H1 (cell line): Measurements from ENCODE around the gene STAT4. TPM values are rescaled to one million over a fixed set of nuclear protein-coding genes. Genes with fewer than 3 reads are reported as not detected.

Source experiments
- CTCF ChIA-PET: fragments of 300-600 bp; sonication (Branson Sonifier 250); formaldehyde crosslinking; loops from one replicate; lab custom pipeline; 2021; ENCODE audit not compliant: partially characterized antibody; lab: Charles Lee
- POLR2A ChIA-PET: fragments of 300-600 bp; sonication (Branson Sonifier 250); formaldehyde crosslinking; loops from one replicate; lab custom pipeline; 2021; ENCODE audit warnings: inconsistent platforms; ENCODE audit not compliant: partially characterized antibody; lab: Charles Lee
- DNase-seq, 2 experiments: peaks; one replicate each; pipeline versions ENCODE4 v3.0.0 to v3.0.0-alpha.2; 2010 to 2022; ENCODE audit warnings: low spot score in 2 of 2, low read depth in 1 of 2, mixed read lengths in 1 of 2
- FAIRE-seq: peaks from 2 replicates; lab custom pipeline; 2011; peaks lifted over from hg19 to GRCh38; lab: Jason Lieb, UNC
- H2AFZ ChIP-seq: 2 replicates; pipeline ENCODE4 v1.8.1; 2012; ENCODE audit warnings: low read length, inconsistent platforms
- H2AK5ac ChIP-seq: 2 replicates; pipeline ENCODE4 v1.6.1; 2013; ENCODE audit warnings: low read depth, low read length
- H2BK120ac ChIP-seq: replicated peaks from 2 replicates; pipeline ENCODE3; 2013; ENCODE audit warnings: low read depth, low read length, inconsistent platforms
- H2BK12ac ChIP-seq: 2 replicates; pipeline ENCODE4 v1.6.1; 2013; ENCODE audit warnings: low read depth, low read length
- H2BK15ac ChIP-seq: 2 replicates; pipeline ENCODE4 v1.6.1; 2013; ENCODE audit warnings: low read length
- H2BK20ac ChIP-seq: 2 replicates; pipeline ENCODE4 v1.6.1; 2013; ENCODE audit warnings: low read length
- H2BK5ac ChIP-seq: 2 replicates; pipeline ENCODE4 v1.6.1; 2013; ENCODE audit warnings: low read depth, low read length
- H3K14ac ChIP-seq: 2 replicates; pipeline ENCODE4 v1.6.1; 2013; ENCODE audit warnings: inconsistent platforms; ENCODE audit not compliant: insufficient read length
- H3K18ac ChIP-seq: 2 replicates; pipeline ENCODE4 v1.6.1; 2013; ENCODE audit warnings: low read length; ENCODE audit errors: extremely low read depth
- H3K23ac ChIP-seq: 2 replicates; pipeline ENCODE4 v1.6.1; 2013; ENCODE audit warnings: inconsistent platforms; ENCODE audit not compliant: insufficient read length
- H3K23me2 ChIP-seq: 2 replicates; pipeline ENCODE4 v1.6.1; 2013; ENCODE audit warnings: low read depth, low read length
- H3K27ac ChIP-seq: 2 replicates; pipeline ENCODE4 v1.6.1; 2011; ENCODE audit warnings: low read depth, low read length, inconsistent platforms
- H3K27me3 ChIP-seq, 4 experiments: replicated peaks in 1 of 4; 1 replicate in 1 of 4; 2 replicates in 3 of 4; pipeline versions ENCODE4 v1.6.1 to v1.8.1; 2011 to 2013; ENCODE audit warnings: low read length in 3 of 4, mild to moderate bottlenecking in 3 of 4, inconsistent platforms in 2 of 4, mixed read lengths in 2 of 4, moderate library complexity in 1 of 4; ENCODE audit not compliant: control insufficient read depth in 3 of 4, insufficient read depth in 3 of 4; ENCODE audit errors: extremely low read depth in 1 of 4
- H3K36me3 ChIP-seq, 4 experiments: 2 replicates each; pipeline versions ENCODE4 v1.6.1 to v1.8.1; 2011 to 2013; ENCODE audit warnings: mild to moderate bottlenecking in 4 of 4, low read length in 3 of 4, moderate library complexity in 2 of 4, control low read depth in 1 of 4, inconsistent platforms in 1 of 4; ENCODE audit not compliant: insufficient read depth in 4 of 4, control insufficient read depth in 2 of 4
- H3K4ac ChIP-seq: replicated peaks from 2 replicates; pipeline ENCODE3; 2013; ENCODE audit warnings: low read length, low read depth, mixed read lengths, inconsistent platforms; ENCODE audit not compliant: insufficient read length
- H3K4me1 ChIP-seq, 4 experiments: replicated peaks in 1 of 4; 1 replicate in 1 of 4; 2 replicates in 3 of 4; pipeline versions ENCODE4 v1.6.1 to v1.8.1; 2011 to 2013; ENCODE audit warnings: low read length in 3 of 4, inconsistent platforms in 2 of 4, mixed read lengths in 1 of 4; ENCODE audit not compliant: insufficient read depth in 4 of 4, control insufficient read depth in 3 of 4
- H3K4me2 ChIP-seq, 2 experiments: 2 replicates each; pipeline versions ENCODE4 v1.6.1 to v1.8.1; 2011 to 2013; ENCODE audit warnings: low read depth in 2 of 2, low read length in 2 of 2, control low read depth in 1 of 2, inconsistent platforms in 1 of 2, mild to moderate bottlenecking in 1 of 2; ENCODE audit not compliant: insufficient read depth in 1 of 2
- H3K4me3 ChIP-seq, 4 experiments: fragments of 200-600, 300-600 bp in 1 of 4; sonication (generic), shearing (Covaris generic), sonication (Bioruptor Twin) in 1 of 4; 2 replicates each; pipeline versions ENCODE4 v1.5.1 to v1.8.1; 2011 to 2016; ENCODE audit warnings: low read length in 4 of 4, low read depth in 3 of 4, control low read depth in 2 of 4, inconsistent platforms in 2 of 4, mild to moderate bottlenecking in 2 of 4, mixed read lengths in 1 of 4, moderate library complexity in 1 of 4; ENCODE audit not compliant: insufficient read depth in 2 of 4; ENCODE audit errors: extremely low read depth in 1 of 4
- H3K56ac ChIP-seq: replicated peaks from 2 replicates; pipeline ENCODE3; 2013; ENCODE audit warnings: low read depth, mild to moderate bottlenecking, mixed read lengths, low read length, inconsistent platforms; ENCODE audit not compliant: insufficient read length
- H3K79me1 ChIP-seq: 2 replicates; pipeline ENCODE4 v1.6.1; 2013; ENCODE audit warnings: low read depth, low read length, control low read depth
- H3K79me2 ChIP-seq, 2 experiments: 2 replicates each; pipeline versions ENCODE4 v1.6.1 to v1.8.1; 2012 to 2013; ENCODE audit warnings: low read length in 2 of 2, mild to moderate bottlenecking in 2 of 2, inconsistent platforms in 1 of 2; ENCODE audit not compliant: insufficient read depth in 2 of 2, control insufficient read depth in 1 of 2
- H3K9ac ChIP-seq, 4 experiments: replicated peaks in 1 of 4; 1 replicate in 1 of 4; 2 replicates in 3 of 4; pipeline versions ENCODE4 v1.6.1 to v1.8.1; 2011 to 2013; ENCODE audit warnings: low read depth in 3 of 4, low read length in 3 of 4, control low read depth in 2 of 4, mild to moderate bottlenecking in 2 of 4, moderate library complexity in 2 of 4, inconsistent platforms in 1 of 4; ENCODE audit errors: extremely low read depth in 1 of 4
- H3K9me3 ChIP-seq, 2 experiments: 2 replicates each; pipeline versions ENCODE4 v1.6.1 to v1.8.1; 2012 to 2013; ENCODE audit warnings: mild to moderate bottlenecking in 2 of 2, moderate library complexity in 2 of 2, control low read depth in 1 of 2, inconsistent platforms in 1 of 2, low read depth in 1 of 2, low read length in 1 of 2, mixed read lengths in 1 of 2; ENCODE audit not compliant: insufficient read depth in 2 of 2
- H4K20me1 ChIP-seq, 2 experiments: replicated peaks in 1 of 2; 2 replicates each; pipeline versions ENCODE3 to v1.8.1; 2011 to 2013; ENCODE audit warnings: inconsistent platforms in 2 of 2, low read length in 2 of 2, mild to moderate bottlenecking in 1 of 2; ENCODE audit not compliant: insufficient read depth in 2 of 2, control insufficient read depth in 1 of 2
- H4K5ac ChIP-seq: 2 replicates; pipeline ENCODE4 v1.6.1; 2013; ENCODE audit warnings: low read length, low read depth, mixed read lengths, inconsistent platforms; ENCODE audit not compliant: insufficient read length
- H4K8ac ChIP-seq: 2 replicates; pipeline ENCODE4 v1.8.0; 2013; ENCODE audit warnings: mild to moderate bottlenecking, moderate library complexity, low read length, inconsistent platforms; ENCODE audit not compliant: insufficient read depth; ENCODE audit errors: extremely low read depth
- H4K91ac ChIP-seq: replicated peaks from 2 replicates; pipeline ENCODE3; 2013; ENCODE audit warnings: low read length, mixed read lengths, inconsistent platforms; ENCODE audit not compliant: insufficient read length
- BACH1 ChIP-seq: IDR thresholded peaks from 2 replicates; pipeline ENCODE4 v1.6.1; 2012; ENCODE audit warnings: low read length, improper control_type of control experiment
- GABPA ChIP-seq: IDR thresholded peaks from 2 replicates; pipeline ENCODE4 v1.6.1; 2011; ENCODE audit warnings: mild to moderate bottlenecking, low read length, moderate library complexity, borderline replicate concordance; ENCODE audit not compliant: insufficient read depth
- MAFK ChIP-seq: IDR thresholded peaks from 2 replicates; pipeline ENCODE4 v1.6.1; 2012; ENCODE audit warnings: low read depth, mild to moderate bottlenecking, improper control_type of control experiment, low read length
- ZNF274 ChIP-seq: IDR thresholded peaks from 2 replicates; pipeline ENCODE4 v1.7.0; 2012; ENCODE audit warnings: low read length, borderline replicate concordance; ENCODE audit errors: extremely low read depth
- WGBS, 2 experiments: shearing (Covaris generic) in 1 of 2; methylation state at CpG; one replicate each; pipeline versions ENCODE4 v1.1.6 to v1.1.7; 2013 to 2015; ENCODE audit warnings: low lambda C conversion rate in 2 of 2, mixed read lengths in 2 of 2, inconsistent platforms in 1 of 2, low coverage in 1 of 2, missing lambda C conversion rate in 1 of 2; ENCODE audit not compliant: insufficient replicate concordance in 2 of 2, insufficient coverage in 1 of 2, insufficient read length in 1 of 2; ENCODE audit errors: extremely low coverage in 1 of 2, missing lambda C conversion rate in 1 of 2; 5-methylcytosine and 5-hydroxymethylcytosine counted together
- polyA plus RNA-seq, 7 experiments: library from polyadenylated mRNA; depleted of rRNA in 3 of 7; stranded (reverse) in 5 of 7; unstranded in 2 of 7; fragments of >200 nt in 5 of 7; fragments of 200-250 nt in 2 of 7; gene quantifications; 1 replicate in 5 of 7; 2 replicates in 1 of 7; 4 replicates in 1 of 7; pipeline versions ENCODE4 v1.2.1 to v1.2.3, GENCODE V29; 2011 to 2013; ENCODE audit warnings: missing spikeins in 2 of 7, mixed read lengths in 2 of 7
- total RNA-seq: library from RNA; stranded (reverse); fragmentation: NEBNext Ultra II Directional; extraction: Animal tissue kit (Norgen Biotek cat#: 25700); gene quantifications from 2 replicates; pipeline ENCODE4 v1.2.1, GENCODE V29; 2021

STAT4 gene
- total and polyA plus RNA-seq, 2 of the 8 experiments (the other 6 are each of a cell fraction or from before 2014, with no cell fraction given) = 0.36 to 0.63 TPM

- no peak overlapping the region for H3K14ac ChIP-seq
- no peak overlapping the region for H2BK120ac ChIP-seq
- no peaks in the 10 kb centered on the region for H3K4me1 ChIP-seq
- DNase-seq (no peak), FAIRE-seq (no peak)
- H4K20me1 ChIP-seq = no peaks in the 10 kb centered on the region
- H3K23ac ChIP-seq = no peak overlapping the region
- H3K4ac ChIP-seq = no peak overlapping the region
- CTCF ChIA-PET = interaction anchor here (1.4 to 5.6 kb wide), 3 partner anchors 9 to 117 kb away, joined by 6 to 55 read pairs (median 7); no protein-coding TSS in a partner anchor
- H3K79me1 ChIP-seq = no peaks in the 10 kb centered on the region
- H3K23me2 ChIP-seq = no peaks in the 10 kb centered on the region
- no peak overlapping the region for H4K5ac ChIP-seq
- H3K27me3 ChIP-seq = no peaks in the 10 kb centered on the region
- no peaks in the 10 kb centered on the region for H3K79me2 ChIP-seq
- H4K91ac ChIP-seq = no peak overlapping the region
- no peak overlapping the region for H3K18ac ChIP-seq
- 74% methylated on average over 2 of the region's 2 CpGs; no CpG with 5 or more reads in 1 of the 2 experiments for WGBS, 2 experiments
- no peak overlapping the region for H2BK15ac ChIP-seq
- H3K36me3 ChIP-seq = no peaks in the 10 kb centered on the region
- H4K8ac ChIP-seq = no peak overlapping the region
- H2BK20ac ChIP-seq = no peak overlapping the region
- no peaks in the 10 kb centered on the region for H3K9me3 ChIP-seq
- no peak overlapping the region for H2AK5ac ChIP-seq
- H3K27ac ChIP-seq = no peak overlapping the region
- H3K9ac ChIP-seq = no peak overlapping the region
- POLR2A ChIA-PET = interaction anchor here (0.5 to 0.6 kb wide), 2 partner anchors 10 to 1484 kb away, joined by 3 read pairs; no protein-coding TSS in a partner anchor
- TF ChIP-seq BACH1 (peak; percentile 70), ZNF274 (no peak), MAFK (peak; percentile 96), GABPA (no peak)
- no peak overlapping the region for H2AFZ ChIP-seq
- H3K56ac ChIP-seq = no peak overlapping the region
- no peak overlapping the region for H2BK12ac ChIP-seq
- H3K4me2 ChIP-seq = no peak overlapping the region
- H2BK5ac ChIP-seq = no peak overlapping the region
- H3K4me3 ChIP-seq = no peak overlapping the region
Measured at GRCh38 chr2:191038241-191038725, 112.5 kb downstream of the STAT4 start.
